BLaER1 (cell line): ENCODE measurements around the gene GATD1.
"Not testable (repeated sequence)": the region's sequence is repeated elsewhere in the genome, so short reads cannot be mapped to it uniquely, and the experiment has no call there.

ENCODE experiments used
- H3K27ac ChIP-seq: shearing (Covaris generic); formaldehyde crosslinking; 2 replicates; pipeline ENCODE4 v1.8.1; 2022
- H3K27me3 ChIP-seq: shearing (Covaris generic); formaldehyde crosslinking; 2 replicates; pipeline ENCODE4 v1.8.1; 2022
- H3K36me3 ChIP-seq: shearing (Covaris generic); formaldehyde crosslinking; 2 replicates; pipeline ENCODE4 v1.8.1; 2022
- H3K4me1 ChIP-seq: shearing (Covaris generic); formaldehyde crosslinking; 2 replicates; pipeline ENCODE4 v1.8.1; 2022
- H3K4me2 ChIP-seq: shearing (Covaris generic); formaldehyde crosslinking; 2 replicates; pipeline ENCODE4 v1.8.1; 2022
- H3K4me3 ChIP-seq: shearing (Covaris generic); formaldehyde crosslinking; 2 replicates; pipeline ENCODE4 v1.8.1; 2022
- H3K9ac ChIP-seq: shearing (Covaris generic); formaldehyde crosslinking; 2 replicates; pipeline ENCODE4 v1.8.1; 2022
- H3K9me3 ChIP-seq: shearing (Covaris generic); formaldehyde crosslinking; 2 replicates; pipeline ENCODE4 v1.8.1; 2022
- H4K20me1 ChIP-seq: shearing (Covaris generic); formaldehyde crosslinking; 2 replicates; pipeline ENCODE4 v1.8.1; 2022
- Cebpa-rat ChIP-seq: shearing (Covaris generic); IDR thresholded peaks from 2 replicates; pipeline ENCODE4 v1.8.1; 2022

GATD1 gene

GRCh38 chr11:745428-745827 is 31.9 kb downstream of the GATD1 start:
- Histone ChIP-seq H3K9ac (no peak overlapping the region), H3K4me1 (peaks cover 35% of the 10 kb centered on the region), H3K27ac (no peak overlapping the region), H3K36me3 (no peaks in the 10 kb centered on the region), H3K4me3 (no peak overlapping the region), H3K4me2 (peak overlapping the region; percentile 97; the same call in 1 of the 2 replicates), H3K27me3 (no peaks in the 10 kb centered on the region), H3K9me3 (no peaks in the 10 kb centered on the region), H4K20me1 (peaks cover 31% of the 10 kb centered on the region)
- no peak for TF ChIP-seq Cebpa-rat

GRCh38 chr11:742571-743201 is 34.6 kb downstream of the GATD1 start:
- Histone ChIP-seq H3K9me3 (no peaks in the 10 kb centered on the region), H3K4me2 (no peak overlapping the region), H3K27me3 (peaks cover 10% of the 10 kb centered on the region), H4K20me1 (peaks cover 3% of the 10 kb centered on the region), H3K27ac (no peak overlapping the region), H3K36me3 (no peaks in the 10 kb centered on the region), H3K4me3 (no peak overlapping the region), H3K9ac (no peak overlapping the region), H3K4me1 (peaks cover 24% of the 10 kb centered on the region)
- no peak for TF ChIP-seq Cebpa-rat

- TF ChIP-seq Cebpa-rat, result no peak
- Histone ChIP-seq H3K4me1 (peaks cover 29% of the 10 kb centered on the region), H3K36me3 (no peaks in the 10 kb centered on the region), H3K4me3 (no peak overlapping the region), H3K4me2 (no peak overlapping the region), H3K9me3 (no peaks in the 10 kb centered on the region), H4K20me1 (no peaks in the 10 kb centered on the region), H3K9ac (no peak overlapping the region), H3K27ac (no peak overlapping the region), H3K27me3 (peaks cover 16% of the 10 kb centered on the region)
Measured at GRCh38 chr11:742156-742546, 35.1 kb downstream of the GATD1 start.

GRCh38 chr11:737899-738298 is 39.4 kb downstream of the GATD1 start:
- H3K4me1 ChIP-seq, result peaks cover 28% of the 10 kb centered on the region
- peak overlapping the region; percentile 65 for H3K4me2 ChIP-seq
- H3K4me3 ChIP-seq, H3K27ac ChIP-seq, H4K20me1 ChIP-seq, H3K9me3 ChIP-seq, H3K36me3 ChIP-seq: not testable (repeated sequence)
- 0 out of 2 replicates have a peak overlapping the region, but pooled peaks have one; percentile 3 for H3K9ac ChIP-seq
- peaks cover 18% of the 10 kb centered on the region for H3K27me3 ChIP-seq

GRCh38 chr11:737366-737765 is 39.9 kb downstream of the GATD1 start:
- Histone ChIP-seq H3K36me3 (no peaks in the 10 kb centered on the region), H3K9ac (0 out of 2 replicates have a peak overlapping the region, but pooled peaks have one; percentile 3), H3K4me3 (no peak overlapping the region), H3K27ac (no peak overlapping the region), H3K9me3 (no peaks in the 10 kb centered on the region), H3K27me3 (peaks cover 18% of the 10 kb centered on the region), H3K4me2 (peak overlapping the region; percentile 65), H3K4me1 (peaks cover 25% of the 10 kb centered on the region), H4K20me1 (no peaks in the 10 kb centered on the region)
- no peak for TF ChIP-seq Cebpa-rat

GRCh38 chr11:734541-734940 is 42.7 kb downstream of the GATD1 start:
- not testable (repeated sequence) for H3K9me3 ChIP-seq, H3K4me2 ChIP-seq, H4K20me1 ChIP-seq, H3K27ac ChIP-seq, H3K4me3 ChIP-seq, H3K36me3 ChIP-seq, H3K9ac ChIP-seq
- Histone ChIP-seq H3K27me3 (peaks cover 18% of the 10 kb centered on the region), H3K4me1 (peaks cover 32% of the 10 kb centered on the region)

GRCh38 chr11:733072-733471 is 44.2 kb downstream of the GATD1 start:
- peaks cover 42% of the 10 kb centered on the region for H3K4me1 ChIP-seq
- peaks cover 12% of the 10 kb centered on the region for H3K27me3 ChIP-seq
- no peak for TF ChIP-seq Cebpa-rat
- no peak overlapping the region for H3K9ac ChIP-seq
- H4K20me1 ChIP-seq, result no peaks in the 10 kb centered on the region
- no peaks in the 10 kb centered on the region for H3K9me3 ChIP-seq
- H3K27ac ChIP-seq, result no peak overlapping the region
- H3K4me3 ChIP-seq, result no peak overlapping the region
- no peak overlapping the region for H3K4me2 ChIP-seq
- H3K36me3 ChIP-seq, result no peaks in the 10 kb centered on the region

GRCh38 chr11:729492-730074 is 47.7 kb downstream of the GATD1 start:
- H3K27me3 ChIP-seq, result peaks cover 26% of the 10 kb centered on the region
- H3K27ac ChIP-seq, result peak overlapping the region; percentile 44; the same call in 1 of the 2 replicates
- no peak for TF ChIP-seq Cebpa-rat
- H3K4me1 ChIP-seq, result peaks cover 47% of the 10 kb centered on the region
- peak overlapping the region; percentile 40 for H3K9ac ChIP-seq
- H3K9me3 ChIP-seq, result no peaks in the 10 kb centered on the region
- H3K4me2 ChIP-seq, result peak overlapping the region; percentile 88
- H4K20me1 ChIP-seq, result no peaks in the 10 kb centered on the region
- H3K36me3 ChIP-seq, result no peaks in the 10 kb centered on the region
- H3K4me3 ChIP-seq, result no peak overlapping the region

- H3K9me3 ChIP-seq, result no peaks in the 10 kb centered on the region
- H3K27ac ChIP-seq, result peak overlapping the region; percentile 44; the same call in 1 of the 2 replicates
- peak overlapping the region; percentile 40; the same call in 1 of the 2 replicates for H3K9ac ChIP-seq
- H3K4me1 ChIP-seq, result peaks cover 47% of the 10 kb centered on the region
- H3K4me2 ChIP-seq, result peak overlapping the region; percentile 88
- no peak for TF ChIP-seq Cebpa-rat
- no peaks in the 10 kb centered on the region for H3K36me3 ChIP-seq
- no peaks in the 10 kb centered on the region for H4K20me1 ChIP-seq
- H3K27me3 ChIP-seq, result peaks cover 32% of the 10 kb centered on the region
- no peak overlapping the region for H3K4me3 ChIP-seq
Measured at GRCh38 chr11:728901-729491, 48.3 kb downstream of the GATD1 start.
